PC-9 (cell line): ENCODE measurements around the gene HSP90AB1. TPM values are rescaled to one million over a fixed set of nuclear protein-coding genes. Genes with fewer than 3 reads are reported as not detected.

Experiments used
- BruUV-seq: library from RNA; stranded (reverse); fragments of 400-500 nt; replicated peaks from 2 replicates; lab custom pipeline; 2021; lab: Mats Ljungman, UMichigan
- CTCF ChIA-PET: fragments of 300-600 bp; sonication (Branson Sonifier 250); formaldehyde crosslinking; loops from one replicate; lab custom pipeline; 2022; ENCODE audit warnings: antibody characterized with exemption; lab: Charles Lee
- POLR2A ChIA-PET: fragments of 300-600 bp; sonication (Branson Sonifier 250); formaldehyde crosslinking; loops from one replicate; lab custom pipeline; 2022; ENCODE audit warnings: antibody characterized with exemption; ENCODE audit not compliant: unreplicated experiment; lab: Charles Lee
- DNase-seq, 2 experiments: peaks; one replicate each; pipeline versions ENCODE4 v3.0.0 to v3.0.0-alpha.2; 2015 to 2022; ENCODE audit warnings: mixed read lengths in 1 of 2
- H2AFZ ChIP-seq: fragments of 200-600 bp; sonication (generic); 2 replicates; pipeline ENCODE4 v1.8.1; 2017; ENCODE audit warnings: antibody characterized with exemption
- H3F3A ChIP-seq: fragments of 200-600 bp; sonication (generic); 2 replicates; pipeline ENCODE4 v1.8.1; 2017; ENCODE audit warnings: antibody characterized with exemption, mild to moderate bottlenecking, low read depth; ENCODE audit not compliant: insufficient read depth
- H3K27ac ChIP-seq: fragments of 200-600 bp; sonication (generic); 2 replicates; pipeline ENCODE4 v1.6.1; 2016; ENCODE audit warnings: mixed run types
- H3K27me3 ChIP-seq: fragments of 200-600 bp; sonication (generic); 2 replicates; pipeline ENCODE4 v1.6.1; 2016; ENCODE audit warnings: low read depth, mixed run types; ENCODE audit not compliant: insufficient read depth
- H3K36me3 ChIP-seq: fragments of 200-600 bp; sonication (generic); 2 replicates; pipeline ENCODE4 v1.6.1; 2016; ENCODE audit warnings: low read depth, mixed run types
- H3K4me1 ChIP-seq: fragments of 200-600 bp; sonication (generic); replicated peaks from 2 replicates; pipeline ENCODE4 v1.6.1; 2016; ENCODE audit warnings: mixed run types; ENCODE audit not compliant: insufficient read depth
- H3K4me2 ChIP-seq: fragments of 200-600 bp; sonication (generic); 2 replicates; pipeline ENCODE4 v1.6.1; 2017; ENCODE audit warnings: mixed run types
- H3K4me3 ChIP-seq: fragments of 200-600 bp; sonication (generic); 2 replicates; pipeline ENCODE4 v1.6.1; 2016; ENCODE audit warnings: mixed run types
- H3K79me2 ChIP-seq: fragments of 200-600 bp; sonication (generic); 2 replicates; pipeline ENCODE4 v1.6.1; 2017; ENCODE audit warnings: low read depth, mixed run types
- H3K9me2 ChIP-seq: fragments of 200-600 bp; sonication (generic); 2 replicates; pipeline ENCODE4 v1.8.1; 2017; ENCODE audit warnings: mild to moderate bottlenecking; ENCODE audit not compliant: insufficient read depth
- H3K9me3 ChIP-seq: fragments of 200-600 bp; sonication (generic); 2 replicates; pipeline ENCODE4 v1.8.1; 2016; ENCODE audit warnings: low read depth; ENCODE audit not compliant: insufficient read depth
- H4K20me1 ChIP-seq: fragments of 200-600 bp; sonication (generic); 2 replicates; pipeline ENCODE4 v1.8.1; 2017; ENCODE audit not compliant: insufficient read depth
- EZH2 ChIP-seq: fragments of 200-600 bp; sonication (generic); IDR thresholded peaks from 2 replicates; pipeline ENCODE4 v1.8.0; 2017; ENCODE audit warnings: antibody characterized with exemption, low read depth
- intact Hi-C: fragments of 100-400 bp; cut with micrococcal nuclease; formaldehyde crosslinking; loops from one replicate; pipeline ENCODE4 v1.10.0; 2022; ENCODE audit not compliant: unreplicated experiment
- total RNA-seq: library from RNA; stranded (reverse); gene quantifications from 2 replicates; pipeline ENCODE4 v1.2.3, GENCODE V29; 2021
- TF ChIP-seq, protein P1 (sequence below): fragments of 200-600 bp; sonication (generic); conservative IDR thresholded peaks from 2 replicates; pipeline ENCODE4 v1.6.1; 2017; ENCODE audit warnings: mixed run types, antibody characterized with exemption, mild to moderate bottlenecking, moderate library complexity

The HSP90AB1 gene
- total RNA-seq, 1 experiment from 2014 or later: 1,136 TPM

DNA sequence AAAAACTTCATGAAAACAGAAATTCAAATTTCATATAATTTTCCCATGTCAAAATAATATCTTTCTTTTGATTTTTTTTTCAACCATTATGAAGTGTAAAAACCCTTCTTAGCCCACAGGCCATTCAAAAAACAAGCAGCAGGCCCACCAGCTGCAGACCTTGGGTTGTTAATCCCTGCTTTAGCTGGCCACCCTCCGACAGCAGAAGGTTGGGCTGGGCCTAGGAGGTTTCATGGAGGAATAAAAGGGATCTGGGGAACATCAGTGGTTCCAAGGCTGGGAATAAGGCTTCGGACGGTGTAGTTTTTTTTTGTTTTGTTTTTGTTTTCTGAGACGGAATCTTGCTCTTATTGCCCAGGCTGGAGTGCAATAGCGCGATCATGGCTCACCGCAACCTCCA, 3.6 kb upstream of the HSP90AB1 start:
- Histone ChIP-seq H3K4me2 (no peak overlapping the region), H3K4me1 (peaks cover under 1% of the 10 kb centered on the region), H3K36me3 (peaks cover 8% of the 10 kb centered on the region), H3K27ac (no peak overlapping the region), H3K9me3 (no peaks in the 10 kb centered on the region), H3K9me2 (no peaks in the 10 kb centered on the region), H4K20me1 (peaks cover 13% of the 10 kb centered on the region), H3K4me3 (no peak overlapping the region), H2AFZ (no peak overlapping the region), H3F3A (peaks cover 22% of the 10 kb centered on the region), H3K79me2 (peaks cover 15% of the 10 kb centered on the region), H3K27me3 (no peaks in the 10 kb centered on the region)
- TF ChIP-seq, protein P1, sequence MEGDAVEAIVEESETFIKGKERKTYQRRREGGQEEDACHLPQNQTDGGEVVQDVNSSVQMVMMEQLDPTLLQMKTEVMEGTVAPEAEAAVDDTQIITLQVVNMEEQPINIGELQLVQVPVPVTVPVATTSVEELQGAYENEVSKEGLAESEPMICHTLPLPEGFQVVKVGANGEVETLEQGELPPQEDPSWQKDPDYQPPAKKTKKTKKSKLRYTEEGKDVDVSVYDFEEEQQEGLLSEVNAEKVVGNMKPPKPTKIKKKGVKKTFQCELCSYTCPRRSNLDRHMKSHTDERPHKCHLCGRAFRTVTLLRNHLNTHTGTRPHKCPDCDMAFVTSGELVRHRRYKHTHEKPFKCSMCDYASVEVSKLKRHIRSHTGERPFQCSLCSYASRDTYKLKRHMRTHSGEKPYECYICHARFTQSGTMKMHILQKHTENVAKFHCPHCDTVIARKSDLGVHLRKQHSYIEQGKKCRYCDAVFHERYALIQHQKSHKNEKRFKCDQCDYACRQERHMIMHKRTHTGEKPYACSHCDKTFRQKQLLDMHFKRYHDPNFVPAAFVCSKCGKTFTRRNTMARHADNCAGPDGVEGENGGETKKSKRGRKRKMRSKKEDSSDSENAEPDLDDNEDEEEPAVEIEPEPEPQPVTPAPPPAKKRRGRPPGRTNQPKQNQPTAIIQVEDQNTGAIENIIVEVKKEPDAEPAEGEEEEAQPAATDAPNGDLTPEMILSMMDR: no peak
- no peak for TF ChIP-seq EZH2
- ChIA-PET POLR2A (no interaction called here), CTCF (interaction anchor here (0.6 kb wide), 1 partner anchor 478 kb away, joined by 23 read pairs; no protein-coding TSS in a partner anchor)
- BruUV-seq: no TSS peak
- no peak for DNase-seq
- intact Hi-C loops: no loop called here

DNA sequence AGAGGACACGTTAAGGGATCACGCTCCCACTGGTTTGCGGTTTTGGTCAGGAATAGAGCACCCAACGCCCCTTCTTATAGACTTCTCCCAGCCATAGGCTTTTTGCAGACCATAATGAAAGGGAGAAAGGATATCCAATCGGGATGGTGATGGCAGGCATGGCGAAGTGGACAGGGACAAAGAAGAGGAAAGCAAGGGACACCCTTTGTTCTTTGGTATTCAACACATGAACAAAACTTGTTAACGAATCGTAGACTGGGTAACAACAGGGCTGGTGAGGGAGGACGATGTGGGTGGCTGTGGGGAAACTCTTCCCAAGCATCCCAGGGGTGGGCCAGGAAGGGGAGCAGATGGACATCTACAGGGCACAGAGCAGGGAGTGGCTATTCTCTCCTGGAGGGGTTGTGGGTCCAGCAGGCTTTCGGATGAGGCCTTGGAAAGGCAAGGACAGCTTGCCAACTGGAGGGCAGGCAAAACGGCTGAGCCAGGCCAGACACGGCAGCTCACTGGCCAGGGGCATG, 1.4 kb upstream of the HSP90AB1 start:
- H3K9me3 ChIP-seq: no peaks in the 10 kb centered on the region
- CTCF ChIA-PET: interaction anchor here (0.8 kb wide), 1 partner anchor 8 kb away, joined by 3 read pairs; no protein-coding TSS in a partner anchor
- peaks cover 36% of the 10 kb centered on the region for H3K79me2 ChIP-seq
- TF ChIP-seq, protein P1: no peak
- no peak for TF ChIP-seq EZH2
- H3F3A ChIP-seq: peaks cover 39% of the 10 kb centered on the region
- H2AFZ ChIP-seq: peak overlapping the region; percentile 93
- H3K27me3 ChIP-seq: no peaks in the 10 kb centered on the region
- H3K27ac ChIP-seq: no peak overlapping the region
- H4K20me1 ChIP-seq: peaks cover 34% of the 10 kb centered on the region
- peak overlapping the region; percentile 97 for H3K4me2 ChIP-seq
- H3K4me3 ChIP-seq: peak overlapping the region; percentile 98; the same call in 1 of the 2 replicates
- H3K4me1 ChIP-seq: peaks cover 22% of the 10 kb centered on the region
- H3K36me3 ChIP-seq: peaks cover 29% of the 10 kb centered on the region
- DNase-seq: peak in 1 of 2 experiments; percentile 10
- intact Hi-C loops: loop anchor here (5.0 kb wide), 1 partner anchor 128 kb away; no protein-coding TSS in a partner anchor
- no TSS peak for BruUV-seq
- no peaks in the 10 kb centered on the region for H3K9me2 ChIP-seq
- POLR2A ChIA-PET: interaction anchor here (0.6 to 1.2 kb wide), 3 partner anchors 19 to 157 kb away, joined by 3 to 11 read pairs (median 4); no protein-coding TSS in a partner anchor

DNA sequence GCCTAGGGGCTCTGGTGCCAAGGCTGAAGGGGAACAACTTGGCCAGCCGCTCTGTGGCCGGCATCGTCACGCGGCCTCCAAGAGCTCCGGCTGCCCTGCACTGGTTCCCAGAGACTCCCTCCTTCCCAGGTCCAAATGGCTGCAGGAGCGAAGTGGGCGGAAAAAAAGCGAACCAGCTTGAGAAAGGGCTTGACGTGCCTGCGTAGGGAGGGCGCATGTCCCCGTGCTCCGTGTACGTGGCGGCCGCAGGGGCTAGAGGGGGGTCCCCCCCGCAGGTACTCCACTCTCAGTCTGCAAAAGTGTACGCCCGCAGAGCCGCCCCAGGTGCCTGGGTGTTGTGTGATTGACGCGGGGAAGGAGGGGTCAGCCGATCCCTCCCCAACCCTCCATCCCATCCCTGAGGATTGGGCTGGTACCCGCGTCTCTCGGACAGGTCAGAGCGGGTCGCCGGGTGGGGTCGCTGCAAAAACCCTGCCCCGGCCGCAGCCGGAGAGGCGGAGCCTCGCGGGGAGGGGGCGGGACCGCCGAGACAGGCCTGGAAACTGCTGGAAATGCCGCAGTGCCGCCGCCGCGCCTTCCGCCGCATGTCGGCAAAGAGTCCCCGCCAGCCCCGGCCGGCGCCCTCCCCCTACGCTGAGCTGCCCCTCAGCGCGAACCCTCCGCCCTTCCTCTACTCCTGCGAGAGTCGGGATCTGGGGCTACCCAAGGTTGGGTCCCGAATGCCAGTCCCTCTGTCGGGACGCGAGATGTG, 814 bp upstream of the HSP90AB1 start:
- DNase-seq: peak; percentile 64 to 92
- Histone ChIP-seq H3K4me3 (peak overlapping the region; percentile 98), H3K27ac (peak overlapping the region; percentile 94), H3K79me2 (peaks cover 42% of the 10 kb centered on the region), H3K36me3 (peaks cover 35% of the 10 kb centered on the region), H4K20me1 (peaks cover 40% of the 10 kb centered on the region), H3K9me2 (no peaks in the 10 kb centered on the region), H3F3A (peaks cover 45% of the 10 kb centered on the region), H3K27me3 (no peaks in the 10 kb centered on the region), H2AFZ (peak overlapping the region; percentile 93), H3K4me2 (peak overlapping the region; percentile 97), H3K4me1 (peaks cover 28% of the 10 kb centered on the region), H3K9me3 (no peaks in the 10 kb centered on the region)
- intact Hi-C loops: loop anchor here (1.0 to 5.0 kb wide), 3 partner anchors 9 to 129 kb away; no protein-coding TSS in a partner anchor
- POLR2A ChIA-PET: interaction anchor here (0.5 to 1.2 kb wide), 7 partner anchors 8 to 810 kb away, joined by 4 to 17 read pairs (median 8); partner anchors contain the start of gene GTPBP2
- BruUV-seq: TSS peak; percentile 62
- CTCF ChIA-PET: interaction anchor here (0.6 to 0.8 kb wide), 2 partner anchors 9 to 24 kb away, joined by 3 to 23 read pairs; no protein-coding TSS in a partner anchor
- TF ChIP-seq, protein P1: 0 out of 2 replicates have a peak, but pooled peaks have one; percentile 37
- TF ChIP-seq EZH2: no peak
